ENCODE data around the gene FDX1.

- TF ChIP-seq CTCF (IDR thresholded peaks at IDR 0.05) (no peak), EZH2 (IDR thresholded peaks at IDR 0.05) (no peak)
Measured at GRCh38 chr11:110497231-110497978, 67.7 kb downstream of the FDX1 start.
